Measurements from ENCODE around the gene ANTXR1.

The ANTXR1 gene

DNA sequence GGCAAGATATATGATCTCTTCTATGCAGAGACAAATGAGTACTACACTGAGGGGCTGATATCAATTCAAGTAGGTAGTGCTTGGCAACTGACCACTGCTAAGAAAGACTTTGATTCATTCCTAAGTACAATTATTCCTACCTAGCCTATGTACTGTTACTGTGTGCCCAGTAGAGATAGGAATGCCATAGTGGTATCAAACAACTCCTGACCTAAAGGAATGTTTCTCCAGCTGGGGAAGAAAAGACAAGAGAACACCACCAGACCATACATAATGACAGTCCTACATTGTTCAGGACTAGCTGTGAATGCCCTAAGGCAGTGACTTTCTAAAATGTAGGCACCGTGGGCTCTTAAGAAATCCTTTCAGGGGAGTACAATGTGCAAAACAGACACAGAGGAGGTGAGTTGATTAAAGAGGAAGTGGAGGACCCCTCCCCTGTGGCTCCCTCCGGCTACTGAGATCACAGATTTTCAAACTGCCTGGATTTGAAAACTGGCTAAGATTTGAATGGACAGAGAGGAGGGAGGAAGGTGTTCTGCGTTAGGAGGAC, 89.1 kb downstream of the ANTXR1 start:
- DNase-seq: no peak

DNA sequence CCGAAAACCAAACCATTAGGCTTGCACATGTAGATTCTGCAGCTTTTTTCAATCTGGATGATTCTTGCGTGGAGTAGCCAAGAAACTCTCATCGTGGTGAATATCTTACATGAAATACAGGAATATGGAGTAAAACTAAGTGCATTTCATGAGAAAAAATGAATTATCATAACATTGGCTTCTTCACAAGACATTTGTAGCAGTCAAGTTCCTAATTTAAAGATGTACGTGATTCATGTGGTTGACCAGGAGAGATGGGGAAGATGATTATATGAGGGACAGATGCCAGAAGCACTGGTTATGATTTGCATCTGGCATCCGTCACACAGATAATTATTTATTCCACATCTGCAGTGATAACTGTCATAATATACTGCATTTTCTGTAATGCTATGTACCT, 90.4 kb downstream of the ANTXR1 start:
- DNase-seq: no peak

DNA sequence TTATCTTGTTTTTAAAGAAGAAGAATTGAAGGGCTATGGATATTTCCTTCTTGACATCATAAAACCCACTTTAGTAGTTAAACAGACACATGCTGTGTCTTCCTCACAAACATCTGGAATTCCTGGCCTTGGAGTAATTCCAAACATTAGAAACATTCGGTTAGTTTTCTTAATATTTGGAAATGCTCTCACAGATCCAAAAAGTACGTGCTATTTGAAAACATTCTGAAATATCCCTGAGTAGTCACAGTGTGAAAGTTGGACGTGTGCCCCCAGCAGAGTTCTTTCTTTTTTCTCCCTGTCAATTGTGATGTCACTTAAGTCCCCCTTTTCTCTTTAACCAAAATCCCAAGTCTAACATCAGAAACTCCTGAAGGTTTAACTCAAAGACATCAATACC, 91.3 kb downstream of the ANTXR1 start:
- DNase-seq: no peak

DNA sequence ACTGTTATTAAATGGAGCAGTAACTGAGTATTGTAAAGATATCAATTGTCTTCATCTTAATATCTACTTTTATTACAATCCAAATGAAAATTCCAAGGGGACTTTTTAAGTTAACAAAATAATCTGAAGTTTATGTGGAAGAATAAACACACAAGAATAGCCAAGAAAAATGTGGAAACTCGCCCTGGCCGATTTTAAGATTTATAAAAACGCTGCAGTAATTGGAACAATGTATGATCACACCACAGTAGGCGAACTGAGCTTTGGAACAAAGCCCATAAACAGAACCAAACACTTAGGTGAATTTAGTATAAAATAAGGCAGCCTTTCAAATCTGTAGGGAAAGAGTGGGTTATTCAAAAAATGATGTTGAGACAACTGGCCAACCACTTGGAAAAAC, 96.3 kb downstream of the ANTXR1 start:
- no peak for DNase-seq

DNA sequence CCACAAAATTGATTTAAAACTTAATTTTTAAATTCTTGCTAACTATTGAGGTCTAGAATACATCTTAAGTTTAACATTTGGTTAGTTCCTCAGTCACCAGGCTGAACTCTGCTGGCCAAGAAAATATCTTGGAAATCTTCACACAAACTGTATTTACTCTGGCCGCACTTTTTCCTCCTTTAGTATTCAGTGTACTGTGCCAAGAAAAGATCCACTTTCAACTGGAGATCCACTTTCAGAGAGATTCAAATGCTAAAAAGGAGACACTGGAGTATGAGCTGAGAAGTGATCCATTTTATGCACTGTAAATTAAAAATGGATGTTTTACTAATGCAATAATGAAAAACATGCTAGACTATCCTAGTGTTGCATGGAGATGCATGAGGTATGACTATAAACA, 98.1 kb downstream of the ANTXR1 start:
- no peak for DNase-seq

DNA sequence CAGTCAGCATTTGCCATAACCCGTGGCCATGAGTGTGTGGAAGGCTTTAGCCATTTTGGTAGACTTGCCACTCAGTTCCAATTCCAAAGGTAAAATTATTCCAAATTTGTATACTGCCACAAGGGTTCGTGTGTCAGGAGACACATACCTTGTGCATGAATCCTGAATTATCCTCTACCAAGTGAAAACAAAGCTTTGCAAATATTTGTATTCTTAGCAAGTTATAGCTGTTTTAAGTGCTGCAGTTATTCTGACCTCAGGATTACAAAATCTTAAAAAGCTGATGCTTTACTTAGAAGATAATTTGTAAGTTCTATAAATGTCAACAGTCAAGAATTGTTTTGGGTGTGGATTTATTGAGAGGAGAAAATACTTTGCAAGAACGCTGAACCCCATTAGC, 100.6 kb downstream of the ANTXR1 start:
- no peak for DNase-seq

DNA sequence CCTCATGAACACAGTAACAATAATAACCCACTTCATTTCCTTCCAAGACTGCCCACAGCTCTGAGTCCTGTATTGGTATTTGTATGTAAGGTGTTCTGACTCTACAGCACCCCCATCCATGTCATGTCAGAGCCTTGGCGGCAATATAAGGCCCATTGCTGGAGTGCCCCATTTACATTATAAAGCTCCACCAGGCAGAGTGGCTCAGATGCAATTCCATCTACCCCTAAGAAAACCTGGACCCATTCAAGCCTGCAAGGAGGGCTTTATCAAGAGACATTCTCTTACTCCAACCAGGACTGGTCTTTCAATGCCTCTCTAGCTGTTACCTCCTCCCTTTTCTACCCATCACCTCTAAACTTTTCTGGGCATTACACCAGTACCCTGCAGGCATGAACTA, 101.6 kb downstream of the ANTXR1 start:
- DNase-seq: no peak

DNA sequence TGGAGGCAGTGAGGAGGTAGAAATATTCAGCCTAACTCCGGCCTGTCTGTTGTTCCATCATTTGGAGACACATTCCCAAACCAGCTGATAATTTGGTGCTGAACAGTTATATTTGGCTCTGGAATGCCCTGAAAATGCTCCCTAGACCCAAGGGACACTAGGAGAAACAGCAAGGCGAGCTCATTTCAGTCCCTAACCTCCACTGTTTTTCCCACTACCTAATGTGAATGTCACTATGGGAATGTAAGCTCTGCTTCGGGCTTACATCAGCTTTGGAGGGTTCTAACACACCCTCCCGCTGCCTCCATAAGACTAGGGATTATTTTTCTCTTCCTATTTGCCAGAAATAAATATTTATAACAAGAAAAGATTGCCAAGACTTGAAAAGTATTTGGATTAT, 103.5 kb downstream of the ANTXR1 start:
- DNase-seq: no peak

DNA sequence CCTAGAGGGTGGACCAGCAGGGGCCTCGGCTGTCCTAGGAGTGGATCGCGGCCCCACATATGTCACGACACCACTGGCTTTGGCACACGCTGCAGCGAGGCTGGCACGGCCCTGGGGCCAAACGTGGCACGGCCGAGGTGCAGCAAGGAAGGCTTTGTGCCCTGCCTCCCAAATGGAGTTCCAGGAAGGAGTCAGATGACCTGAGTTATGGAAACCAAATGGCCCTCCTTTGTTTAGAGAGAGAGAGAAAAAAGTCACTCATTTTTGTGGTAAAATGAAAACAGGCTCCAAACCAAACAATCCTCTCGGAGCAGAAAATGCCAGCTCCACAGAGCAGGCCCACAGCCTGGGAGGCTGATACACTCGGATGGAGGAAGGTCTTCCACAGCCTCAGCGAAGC, 105.6 kb downstream of the ANTXR1 start:
- no peak for DNase-seq

DNA sequence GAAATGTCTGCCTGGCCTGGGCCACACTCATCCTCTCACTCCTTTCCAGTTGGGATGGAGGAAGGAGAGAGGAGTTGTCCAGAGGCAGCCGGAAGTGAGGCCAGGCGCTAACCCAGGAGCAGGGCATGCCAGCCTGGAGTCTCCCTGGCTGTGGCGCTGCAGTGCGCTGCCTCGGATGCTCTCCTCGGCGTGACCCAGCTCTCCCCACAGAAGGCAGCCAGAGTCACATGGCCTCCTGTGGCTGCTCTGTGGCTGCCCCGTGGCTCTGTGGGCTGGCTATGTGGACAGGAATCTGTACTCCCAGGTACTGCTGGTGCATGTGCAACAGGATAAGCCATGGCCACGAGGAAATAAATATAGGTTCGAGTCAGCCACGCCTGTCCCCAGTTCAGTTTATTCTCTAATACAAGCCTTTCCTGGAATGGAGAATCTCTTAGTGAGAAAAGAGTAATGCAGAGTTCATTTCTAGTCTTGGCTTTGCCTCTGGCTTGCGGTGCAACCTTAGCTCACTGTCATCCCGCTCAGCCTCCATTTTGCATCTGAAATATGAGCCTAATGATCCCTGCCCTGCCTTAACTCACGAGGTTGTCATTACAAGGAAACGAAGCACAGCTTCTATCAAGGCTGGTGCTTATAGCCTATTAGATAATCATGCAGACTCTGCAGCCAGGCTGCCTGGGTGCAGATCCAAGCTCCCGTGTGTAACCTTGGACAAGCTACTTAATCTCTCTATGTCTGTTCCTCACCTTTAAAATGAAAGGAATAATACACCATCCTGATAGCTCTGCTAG, 106.3 kb downstream of the ANTXR1 start:
- no peak for DNase-seq

DNA sequence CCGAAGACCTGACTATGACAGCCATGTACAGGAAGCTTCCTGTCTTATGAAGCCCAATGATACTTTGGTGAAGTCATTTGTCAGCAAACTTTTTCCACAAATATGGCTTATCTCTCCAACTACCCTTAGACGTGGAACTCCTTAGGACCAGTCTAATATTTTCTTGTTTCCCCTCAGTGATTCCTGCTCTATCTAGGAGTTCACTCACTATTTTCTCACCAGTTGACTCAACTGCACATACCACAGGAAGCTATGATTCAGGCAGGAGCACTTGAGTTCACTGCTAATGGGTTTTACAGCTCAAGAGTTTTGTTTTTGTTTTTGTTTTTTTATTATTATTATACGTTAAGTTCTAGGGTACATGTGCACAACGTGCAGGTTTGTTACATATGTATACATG, 109.3 kb downstream of the ANTXR1 start:
- DNase-seq: no peak

DNA sequence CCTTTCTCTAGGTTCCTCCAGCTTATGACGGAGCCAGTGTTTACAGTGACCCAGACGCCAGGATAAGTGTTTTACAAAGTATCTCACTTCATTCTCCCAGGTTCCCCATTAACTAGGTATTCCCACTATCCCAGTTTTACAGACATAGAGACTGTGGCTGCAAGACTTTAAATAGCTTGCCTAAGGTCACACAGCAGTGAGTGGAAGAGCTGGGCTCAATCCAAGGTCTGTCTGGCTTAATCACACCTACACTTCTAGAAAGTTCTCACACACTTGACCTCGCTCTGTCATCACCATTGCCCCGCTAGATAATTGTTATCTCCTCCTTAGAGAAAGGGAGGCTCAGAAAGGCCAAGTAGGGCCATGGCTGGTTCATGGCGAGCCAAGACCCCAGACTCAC, 110.2 kb downstream of the ANTXR1 start:
- no peak for DNase-seq

DNA sequence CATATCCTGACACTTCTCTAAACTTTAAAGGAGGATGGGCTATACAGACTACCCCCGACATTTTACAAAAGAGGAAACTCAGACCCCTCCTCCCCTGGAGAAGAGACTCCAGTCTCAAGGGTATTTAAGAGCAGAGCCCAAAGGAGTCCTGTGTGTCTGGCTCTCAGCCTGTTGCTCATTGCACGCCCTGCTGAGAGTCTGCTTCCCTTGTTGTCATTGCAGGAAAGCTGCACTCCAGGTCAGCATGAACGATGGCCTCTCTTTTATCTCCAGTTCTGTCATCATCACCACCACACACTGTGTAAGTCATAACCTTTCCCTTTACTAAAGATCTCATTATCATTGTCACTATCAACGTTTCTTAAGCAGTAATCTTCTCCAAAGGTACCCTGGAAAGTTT, 111.4 kb downstream of the ANTXR1 start:
- no peak for DNase-seq

DNA sequence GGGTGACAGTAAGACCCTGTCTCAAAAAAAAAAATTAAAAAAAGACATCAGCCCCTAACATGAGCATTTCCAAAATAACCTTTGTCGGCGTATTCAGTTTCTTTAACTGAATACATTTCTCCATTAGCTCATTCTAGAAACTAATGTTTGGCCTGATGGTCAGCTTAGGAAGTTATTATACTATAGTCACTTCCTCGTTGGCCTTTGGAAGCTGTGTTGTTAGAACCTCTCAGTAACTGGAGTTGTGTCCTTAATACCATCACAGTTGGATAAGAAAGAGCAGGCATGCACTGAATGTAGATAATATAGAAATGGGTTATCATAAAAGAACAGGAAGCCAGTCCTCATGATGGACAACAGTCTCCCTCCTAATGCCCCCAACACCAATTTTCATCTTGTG, 112.8 kb downstream of the ANTXR1 start:
- DNase-seq: no peak

DNA sequence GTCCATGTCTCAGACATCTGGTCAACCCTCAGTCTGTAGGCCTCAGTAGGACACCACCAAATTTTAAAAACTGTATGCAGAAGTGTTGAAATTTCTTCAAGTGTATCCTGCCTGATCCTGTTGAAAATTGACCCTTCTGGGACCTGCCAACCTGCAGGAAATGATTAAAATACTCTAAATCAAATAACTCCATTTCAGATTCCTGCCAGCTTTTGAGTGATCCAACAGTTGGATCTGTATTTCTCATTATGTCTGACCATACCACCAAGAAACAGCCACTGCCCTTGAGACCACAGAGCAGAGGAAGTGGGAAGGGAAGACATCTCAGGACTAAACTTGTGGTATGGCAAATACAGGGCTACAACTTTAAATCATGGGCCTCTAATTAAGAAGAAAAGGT, 113.4 kb downstream of the ANTXR1 start:
- DNase-seq: no peak

DNA sequence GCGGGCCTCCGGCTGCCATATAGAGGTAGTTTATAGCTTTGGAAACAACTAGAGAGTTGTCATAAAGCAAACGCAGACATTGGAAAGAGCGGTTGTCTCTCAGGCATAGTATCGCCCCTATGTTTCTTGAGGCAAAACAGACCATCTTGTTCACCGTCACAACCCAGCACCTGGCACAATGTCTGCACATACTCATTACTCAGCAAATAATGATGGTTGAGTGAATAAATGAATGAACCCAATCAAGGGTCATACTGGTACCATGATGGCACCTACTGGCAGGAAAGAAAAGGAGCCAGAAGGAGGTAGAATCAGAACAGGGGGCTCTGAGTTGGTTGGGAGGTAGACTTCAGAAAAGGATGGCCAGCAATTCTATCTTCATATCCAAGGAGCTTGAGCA, 118.5 kb downstream of the ANTXR1 start:
- DNase-seq: no peak

DNA sequence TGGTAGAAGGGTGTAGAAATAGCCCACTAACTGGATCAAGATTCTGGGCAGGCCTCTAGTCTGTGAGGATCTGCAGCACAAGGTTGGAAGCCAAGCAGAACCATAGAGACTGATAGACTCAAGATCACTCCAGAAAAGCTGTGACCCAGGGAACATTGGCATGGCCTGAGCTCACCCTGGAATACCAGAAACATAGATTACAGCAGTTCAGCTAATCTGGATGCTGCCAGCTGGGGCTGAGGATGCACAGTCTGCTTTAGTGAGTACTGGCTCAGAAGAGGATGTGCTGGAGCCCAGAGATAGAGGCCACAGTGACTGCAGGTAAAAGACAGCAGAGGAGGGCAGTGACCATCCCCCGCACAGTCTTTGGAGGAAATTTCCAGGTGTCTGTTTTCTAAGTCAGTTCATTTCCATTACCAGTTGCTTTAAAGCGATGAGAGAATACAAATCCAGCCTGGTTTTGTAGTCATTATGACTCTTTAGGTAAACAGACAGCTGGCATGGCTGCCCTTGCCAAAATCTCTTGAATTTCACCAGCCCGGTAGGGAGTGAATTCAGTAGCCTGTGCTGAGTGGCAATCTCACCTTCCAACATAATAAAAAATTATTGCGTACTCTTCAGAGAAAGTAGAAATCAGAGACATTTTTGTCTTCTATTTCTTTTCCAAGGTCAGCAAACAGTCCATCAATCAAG, 119.2 kb downstream of the ANTXR1 start:
- no peak for DNase-seq

DNA sequence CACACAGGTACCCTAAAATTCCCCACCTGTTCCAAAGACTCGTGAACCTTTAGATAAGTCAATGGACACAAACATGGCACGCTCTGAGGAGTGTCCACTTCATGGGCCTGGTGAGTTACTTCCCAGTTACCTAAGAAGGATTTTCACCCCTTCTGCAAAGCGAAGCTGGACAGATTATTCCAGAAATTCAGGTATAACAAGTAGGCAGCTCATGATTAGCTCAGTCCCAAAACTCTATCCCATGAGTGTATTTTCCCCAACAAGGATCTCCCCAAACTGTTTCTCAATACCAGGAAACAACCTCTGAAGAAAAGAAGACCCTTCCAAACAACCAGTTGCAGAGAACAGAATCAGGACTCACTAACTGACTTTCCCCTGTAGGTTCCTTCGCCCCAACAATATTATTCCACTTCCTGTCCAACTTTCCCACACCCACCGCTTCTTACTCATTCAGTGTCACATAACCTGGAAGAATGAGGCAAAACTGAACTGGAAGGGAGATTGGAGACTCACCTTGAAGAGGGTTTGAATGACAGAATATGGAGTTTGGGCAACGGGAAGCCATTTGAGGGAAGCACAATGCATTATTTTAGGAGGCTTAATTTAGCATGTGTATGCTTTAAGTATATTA, 120.1 kb downstream of the ANTXR1 start:
- no peak for DNase-seq

DNA sequence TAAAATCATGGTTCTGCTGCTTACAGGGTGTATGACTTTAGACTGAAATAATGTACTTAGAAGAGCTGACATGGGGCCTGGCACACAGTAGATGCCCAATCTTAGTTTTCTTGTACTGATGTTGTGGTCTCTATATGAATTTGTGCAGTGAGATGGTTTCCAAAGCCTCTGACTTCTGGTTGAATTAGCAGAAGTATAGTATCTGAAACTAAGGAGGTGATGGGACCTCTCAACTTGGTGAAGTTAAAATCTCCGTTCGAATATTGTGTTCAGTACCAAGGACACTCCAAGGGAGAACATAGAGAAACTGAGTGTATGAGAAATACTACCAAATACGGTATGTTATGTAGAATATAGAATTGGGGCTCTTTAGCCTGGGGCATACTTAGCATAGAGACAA, 120.9 kb downstream of the ANTXR1 start:
- DNase-seq: no peak

DNA sequence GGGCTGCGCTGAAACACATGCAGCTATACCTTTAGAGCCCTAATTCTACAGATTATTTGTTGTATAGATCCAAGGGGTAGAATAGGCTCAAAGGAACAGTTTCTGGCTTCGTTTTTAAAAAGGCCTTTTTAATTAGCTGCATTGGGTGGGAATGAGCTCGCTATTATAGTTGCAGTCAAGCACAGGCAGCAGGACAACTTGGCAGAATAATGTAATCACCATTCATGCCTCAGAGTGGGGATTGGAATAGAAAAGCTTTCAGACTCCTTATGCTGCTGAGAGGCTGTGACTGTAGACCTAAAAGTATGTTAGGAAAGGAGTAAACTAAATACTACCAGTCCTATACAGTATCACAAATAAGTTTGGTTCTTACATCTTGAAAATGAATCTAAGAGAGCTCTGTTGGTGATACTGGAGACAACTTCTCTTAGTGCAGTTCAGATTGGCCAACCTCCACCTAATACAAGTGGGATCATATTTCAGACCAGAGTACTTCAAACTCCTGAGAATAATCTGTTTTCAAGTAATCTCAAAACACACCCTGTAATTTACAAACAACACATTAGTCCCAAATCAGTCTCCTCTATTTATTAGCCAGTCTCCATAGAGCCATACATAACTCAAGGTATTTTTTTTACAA, 121.4 kb downstream of the ANTXR1 start:
- DNase-seq: no peak

DNA sequence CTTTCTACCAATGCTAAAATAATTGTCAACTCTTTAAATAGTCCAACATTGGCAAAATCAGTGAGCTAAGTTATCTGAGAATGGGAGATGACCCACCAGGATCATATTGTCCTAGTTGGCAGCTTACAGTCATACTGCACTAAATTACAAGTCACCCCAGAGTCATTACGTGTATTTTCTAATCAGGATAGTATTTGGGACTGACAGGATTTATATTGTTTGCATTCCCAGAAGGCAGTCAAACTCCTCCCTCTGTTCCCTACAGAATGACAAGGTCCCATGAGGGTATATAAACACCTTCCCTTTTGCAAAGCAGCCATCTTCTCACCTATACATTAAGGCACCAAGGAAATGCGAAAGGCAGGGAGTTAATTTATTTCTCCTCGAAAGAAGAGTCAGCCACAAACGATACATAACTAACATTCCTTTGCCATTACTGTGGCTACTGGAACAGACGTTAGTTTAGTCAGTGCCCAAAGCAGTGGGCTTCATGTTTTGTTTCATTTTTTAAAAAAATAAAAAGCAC, 125.3 kb downstream of the ANTXR1 start:
- DNase-seq: no peak

DNA sequence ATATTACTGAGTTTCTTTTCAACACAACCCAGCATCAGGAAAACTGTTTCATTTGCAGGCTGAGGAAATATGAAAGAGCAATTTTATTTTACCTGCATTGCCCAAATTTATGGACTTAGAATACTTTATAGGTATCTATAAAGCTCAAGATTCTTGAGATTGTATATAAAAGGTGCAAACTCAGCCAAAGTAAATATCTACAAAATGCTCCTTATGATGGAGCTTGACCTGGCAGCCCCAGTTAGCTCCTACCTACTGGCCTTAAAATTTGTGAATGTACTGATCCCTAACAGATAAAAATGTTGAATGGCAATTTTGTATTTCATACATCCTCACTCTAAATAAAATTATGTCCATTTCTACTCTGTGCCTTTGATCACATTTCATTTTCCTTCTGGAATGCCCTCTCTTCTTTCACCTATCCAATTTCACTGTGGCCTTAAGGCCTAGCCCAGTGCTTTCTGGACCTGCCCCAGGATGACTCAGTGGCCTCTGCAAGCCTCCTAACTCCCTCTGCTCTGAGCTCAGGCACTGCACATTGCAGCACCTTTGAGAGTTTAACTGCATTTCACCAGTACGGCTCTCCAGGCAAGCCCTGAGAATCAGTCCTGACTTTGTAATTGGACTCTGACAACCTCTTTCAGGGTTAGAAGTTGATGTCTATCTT, 125.9 kb downstream of the ANTXR1 start:
- DNase-seq: no peak
